HCT116 (cell line): ENCODE results near the gene RNU6-7. TPM values are rescaled to one million over a fixed set of nuclear protein-coding genes. Genes with fewer than 3 reads are reported as not detected.

Experiments used
- ATAC-seq: fragments of 200-7000 bp; cut with Tn5 transposase; 2 replicates; pipeline ENCODE4 v1.9.1; 2020; ENCODE audit warnings: mild to moderate bottlenecking, moderate library complexity
- BruUV-seq: library from RNA; stranded (reverse); fragments of 400-500 nt; replicated peaks from 2 replicates; lab custom pipeline; 2021; lab: Mats Ljungman, UMichigan
- CTCF ChIA-PET: fragments of 300-600 bp; sonication (Branson Sonifier 250); formaldehyde crosslinking; loops from one replicate; lab custom pipeline; 2021; ENCODE audit warnings: antibody characterized with exemption; lab: Charles Lee
- POLR2A ChIA-PET: fragments of 300-600, 350-600 bp; sonication (Branson Sonifier 250); formaldehyde crosslinking; loops from one replicate; lab custom pipeline; 2021; ENCODE audit warnings: antibody characterized with exemption; lab: Charles Lee
- RAD21 ChIA-PET, 2 experiments: fragments of 300-600 bp; sonication (Branson Sonifier 250); formaldehyde crosslinking; loops; one replicate each; lab custom pipeline; 2023; ENCODE audit warnings: low total read pairs in 2 of 2; ENCODE audit not compliant: uncharacterized antibody in 2 of 2, unreplicated experiment in 2 of 2, low non-redundant PET in 1 of 2; lab: Charles Lee
- DNase-seq: peaks from one replicate; pipeline ENCODE4 v3.0.0-alpha.2; 2010; ENCODE audit warnings: low read depth, low spot score
- H2AFZ ChIP-seq: fragments of 200-600 bp; shearing (Covaris generic), sonication (generic); 2 replicates; pipeline ENCODE4 v1.6.1; 2017; ENCODE audit warnings: low read depth, mixed run types, mixed read lengths, antibody characterized with exemption, low read length; ENCODE audit not compliant: poor library complexity, severe bottlenecking
- H3K27ac ChIP-seq: 2 replicates; pipeline ENCODE4 v1.5.1; 2012; ENCODE audit warnings: low read depth, low read length
- H3K27me3 ChIP-seq: fragments of 200-600 bp; sonication (generic); 2 replicates; pipeline ENCODE4 v1.6.1; 2016; ENCODE audit warnings: mixed run types, low read length, mixed read lengths; ENCODE audit not compliant: insufficient read depth
- H3K36me3 ChIP-seq, 2 experiments: fragments of 200-500 bp in 1 of 2; fragments of 200-600 bp in 1 of 2; sonication (Bioruptor generic) in 1 of 2; sonication (generic) in 1 of 2; 2 replicates each; pipeline versions ENCODE4 v1.5.1 to v1.6.1; 2014 to 2016; ENCODE audit warnings: low read length in 2 of 2, inconsistent platforms in 1 of 2, mixed read lengths in 1 of 2, mixed run types in 1 of 2; ENCODE audit not compliant: insufficient read depth in 2 of 2, control insufficient read depth in 1 of 2
- H3K4me1 ChIP-seq, 2 experiments: fragments of 200-600 bp in 1 of 2; sonication (generic) in 1 of 2; 2 replicates each; pipeline versions ENCODE4 v1.5.1 to v1.6.1; 2012 to 2017; ENCODE audit warnings: low read length in 2 of 2, inconsistent platforms in 1 of 2, mild to moderate bottlenecking in 1 of 2, mixed read lengths in 1 of 2, mixed run types in 1 of 2, moderate library complexity in 1 of 2; ENCODE audit not compliant: insufficient read depth in 2 of 2, control insufficient read depth in 1 of 2
- H3K4me2 ChIP-seq: fragments of 200-600 bp; sonication (generic); 2 replicates; pipeline ENCODE4 v1.6.1; 2017; ENCODE audit warnings: mixed run types, low read length, mixed read lengths
- H3K4me3 ChIP-seq, 2 experiments: fragments of 200-600 bp in 1 of 2; sonication (generic) in 1 of 2; replicated peaks in 1 of 2; 2 replicates each; pipeline ENCODE4 v1.5.1; 2011 to 2016; ENCODE audit warnings: low read length in 2 of 2, control low read depth in 1 of 2, low read depth in 1 of 2, mild to moderate bottlenecking in 1 of 2, mixed read lengths in 1 of 2, mixed run types in 1 of 2
- H3K79me2 ChIP-seq: fragments of 200-600 bp; sonication (generic); 2 replicates; pipeline ENCODE4 v1.6.1; 2017; ENCODE audit warnings: mild to moderate bottlenecking, mixed run types, low read length, moderate library complexity, mixed read lengths; ENCODE audit not compliant: insufficient read depth
- H3K9ac ChIP-seq: fragments of 200-600 bp; sonication (generic); 2 replicates; pipeline ENCODE4 v1.6.1; 2016; ENCODE audit warnings: low read length, mixed read lengths
- H3K9me2 ChIP-seq: fragments of 200-600 bp; sonication (generic), shearing (Covaris generic); 2 replicates; pipeline ENCODE4 v1.6.1; 2017; ENCODE audit warnings: mixed run types, mild to moderate bottlenecking, moderate library complexity; ENCODE audit not compliant: insufficient read depth
- H3K9me3 ChIP-seq, 2 experiments: fragments of 200-500 bp in 1 of 2; fragments of 200-600 bp in 1 of 2; sonication (Bioruptor generic) in 1 of 2; sonication (generic) in 1 of 2; 2 replicates each; pipeline ENCODE4 v1.6.1; 2014 to 2017; ENCODE audit warnings: low read length in 2 of 2, mixed read lengths in 2 of 2, inconsistent platforms in 1 of 2, low read depth in 1 of 2, mild to moderate bottlenecking in 1 of 2, mixed run types in 1 of 2, moderate library complexity in 1 of 2; ENCODE audit not compliant: control insufficient read depth in 1 of 2, insufficient read depth in 1 of 2
- H4K20me1 ChIP-seq: fragments of 200-600 bp; sonication (generic), shearing (Covaris generic); 2 replicates; pipeline ENCODE4 v1.6.1; 2017; ENCODE audit warnings: mixed run types, mild to moderate bottlenecking, moderate library complexity; ENCODE audit not compliant: insufficient read depth
- CBX3 ChIP-seq: IDR thresholded peaks from 2 replicates; pipeline ENCODE4 v1.6.1; 2012; ENCODE audit warnings: low read depth
- CEBPB ChIP-seq: IDR thresholded peaks from 2 replicates; pipeline ENCODE4 v1.6.1; 2012; ENCODE audit warnings: low read depth
- EGR1 ChIP-seq: IDR thresholded peaks from 2 replicates; pipeline ENCODE4 v1.6.1; 2012; ENCODE audit warnings: low read depth
- ELF1 ChIP-seq: IDR thresholded peaks from 2 replicates; pipeline ENCODE4 v1.6.1; 2012; ENCODE audit warnings: low read depth, borderline replicate concordance
- EZH2phosphoT487 ChIP-seq: fragments of 200-600 bp; IDR thresholded peaks from 2 replicates; pipeline ENCODE4 v1.6.1; 2018; ENCODE audit warnings: antibody characterized with exemption, borderline replicate concordance
- FOSL1 ChIP-seq: IDR thresholded peaks from 2 replicates; pipeline ENCODE4 v1.6.1; 2012; ENCODE audit warnings: low read depth
- JUND ChIP-seq: IDR thresholded peaks from 2 replicates; pipeline ENCODE4 v1.6.1; 2012
- MAX ChIP-seq: IDR thresholded peaks from 2 replicates; pipeline ENCODE4 v1.6.1; 2012
- POLR2AphosphoS5 ChIP-seq: IDR thresholded peaks from 2 replicates; pipeline ENCODE4 v1.6.1; 2011; ENCODE audit warnings: mild to moderate bottlenecking, low read depth, low read length, moderate library complexity
- RAD21 ChIP-seq: IDR thresholded peaks from 2 replicates; pipeline ENCODE4 v1.6.1; 2012; ENCODE audit warnings: low read depth, mild to moderate bottlenecking
- SIN3A ChIP-seq: IDR thresholded peaks from 2 replicates; pipeline ENCODE4 v1.6.1; 2012; ENCODE audit warnings: low read depth
- SP1 ChIP-seq: IDR thresholded peaks from 2 replicates; pipeline ENCODE4 v1.6.1; 2012; ENCODE audit warnings: low read depth
- SRF ChIP-seq: IDR thresholded peaks from 2 replicates; pipeline ENCODE4 v1.6.1; 2012; ENCODE audit warnings: low read depth
- TCF7L2 ChIP-seq: IDR thresholded peaks from 2 replicates; pipeline ENCODE4 v1.7.0; 2011; ENCODE audit warnings: borderline replicate concordance, inconsistent platforms; ENCODE audit not compliant: insufficient read depth, insufficient read length; ENCODE audit errors: extremely low read depth
- ZFX ChIP-seq: fragments of 450-650 bp; IDR thresholded peaks from 2 replicates; pipeline ENCODE4 v1.6.1; 2017
- ZNF274 ChIP-seq: fragments of 200-500 bp; sonication (Bioruptor generic); IDR thresholded peaks from 2 replicates; pipeline ENCODE4 v1.6.1; 2014; ENCODE audit warnings: mild to moderate bottlenecking, low read depth, low read length, inconsistent platforms
- intact Hi-C: fragments of 100-400 bp; cut with micrococcal nuclease; formaldehyde crosslinking; loops from 2 replicates; pipeline ENCODE4 v1.10.0; 2022
- total RNA-seq: library from RNA; stranded (reverse); gene quantifications from one replicate; pipeline ENCODE4 v1.2.1, GENCODE V29; 2021; ENCODE audit not compliant: unreplicated experiment
- TF ChIP-seq, protein P1 (sequence below): IDR thresholded peaks from 2 replicates; pipeline ENCODE4 v1.6.1; 2011; ENCODE audit warnings: mild to moderate bottlenecking, low read length, moderate library complexity; ENCODE audit not compliant: insufficient replicate concordance; ENCODE audit errors: extremely low read depth
- TF ChIP-seq, protein P2 (sequence below): IDR thresholded peaks from 2 replicates; pipeline ENCODE4 v1.6.1; 2012; ENCODE audit warnings: low read depth
- TF ChIP-seq, protein P3 (sequence below), 3 experiments: fragments of 200-600 bp in 1 of 3; sonication (generic) in 1 of 3; IDR thresholded peaks in 2 of 3; conservative IDR thresholded peaks in 1 of 3; 2 replicates each; pipeline ENCODE4 v1.5.1; 2012 to 2017; ENCODE audit warnings: low read depth in 2 of 3, low read length in 2 of 3, antibody characterized with exemption in 1 of 3, borderline replicate concordance in 1 of 3, control low read depth in 1 of 3, mild to moderate bottlenecking in 1 of 3, mixed read lengths in 1 of 3, mixed run types in 1 of 3, moderate library complexity in 1 of 3; ENCODE audit not compliant: insufficient read depth in 1 of 3
- TF ChIP-seq, protein P4 (sequence below): IDR thresholded peaks from 2 replicates; pipeline ENCODE4 v1.6.1; 2012

The RNU6-7 gene
- total RNA-seq, 1 experiment from 2014 or later, result not detected

- Histone ChIP-seq H3K27ac (no peak overlapping the region; the same call in 1 of the 2 replicates), H3K4me1 (peaks cover 26 to 57% of the 10 kb centered on the region in 2 experiments), H3K36me3 (no peaks in the 10 kb centered on the region; a peak in 1 of 4 replicates), H3K9ac (no peak overlapping the region), H3K9me3 (no peaks in the 10 kb centered on the region), H3K9me2 (no peaks in the 10 kb centered on the region; the same call in 1 of the 2 replicates), H4K20me1 (no peaks in the 10 kb centered on the region), H3K27me3 (no peaks in the 10 kb centered on the region), H3K79me2 (no peaks in the 10 kb centered on the region), H2AFZ (no peak overlapping the region), H3K4me3 (peak overlapping the region in 1 of 2 experiments; percentile 15; a peak in 1 of 4 replicates), H3K4me2 (peak overlapping the region; percentile 59)
- no TSS peak for BruUV-seq
- TF ChIP-seq ELF1 (no peak), ZNF274 (no peak), CEBPB (peak; percentile 11; the same call in 1 of the 2 replicates), CBX3 (peak; percentile 25; the same call in 1 of the 2 replicates), SIN3A (no peak), EGR1 (no peak), SRF (no peak), RAD21 (peak; percentile 37; the same call in 1 of the 2 replicates), ZFX (no peak), TCF7L2 (no peak), SP1 (no peak), MAX (no peak), POLR2AphosphoS5 (no peak), EZH2phosphoT487 (no peak), JUND (peak; percentile 62), FOSL1 (peak; percentile 67)
- TF ChIP-seq, protein P1, sequence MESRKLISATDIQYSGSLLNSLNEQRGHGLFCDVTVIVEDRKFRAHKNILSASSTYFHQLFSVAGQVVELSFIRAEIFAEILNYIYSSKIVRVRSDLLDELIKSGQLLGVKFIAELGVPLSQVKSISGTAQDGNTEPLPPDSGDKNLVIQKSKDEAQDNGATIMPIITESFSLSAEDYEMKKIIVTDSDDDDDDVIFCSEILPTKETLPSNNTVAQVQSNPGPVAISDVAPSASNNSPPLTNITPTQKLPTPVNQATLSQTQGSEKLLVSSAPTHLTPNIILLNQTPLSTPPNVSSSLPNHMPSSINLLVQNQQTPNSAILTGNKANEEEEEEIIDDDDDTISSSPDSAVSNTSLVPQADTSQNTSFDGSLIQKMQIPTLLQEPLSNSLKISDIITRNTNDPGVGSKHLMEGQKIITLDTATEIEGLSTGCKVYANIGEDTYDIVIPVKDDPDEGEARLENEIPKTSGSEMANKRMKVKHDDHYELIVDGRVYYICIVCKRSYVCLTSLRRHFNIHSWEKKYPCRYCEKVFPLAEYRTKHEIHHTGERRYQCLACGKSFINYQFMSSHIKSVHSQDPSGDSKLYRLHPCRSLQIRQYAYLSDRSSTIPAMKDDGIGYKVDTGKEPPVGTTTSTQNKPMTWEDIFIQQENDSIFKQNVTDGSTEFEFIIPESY, result no peak
- TF ChIP-seq, protein P2, sequence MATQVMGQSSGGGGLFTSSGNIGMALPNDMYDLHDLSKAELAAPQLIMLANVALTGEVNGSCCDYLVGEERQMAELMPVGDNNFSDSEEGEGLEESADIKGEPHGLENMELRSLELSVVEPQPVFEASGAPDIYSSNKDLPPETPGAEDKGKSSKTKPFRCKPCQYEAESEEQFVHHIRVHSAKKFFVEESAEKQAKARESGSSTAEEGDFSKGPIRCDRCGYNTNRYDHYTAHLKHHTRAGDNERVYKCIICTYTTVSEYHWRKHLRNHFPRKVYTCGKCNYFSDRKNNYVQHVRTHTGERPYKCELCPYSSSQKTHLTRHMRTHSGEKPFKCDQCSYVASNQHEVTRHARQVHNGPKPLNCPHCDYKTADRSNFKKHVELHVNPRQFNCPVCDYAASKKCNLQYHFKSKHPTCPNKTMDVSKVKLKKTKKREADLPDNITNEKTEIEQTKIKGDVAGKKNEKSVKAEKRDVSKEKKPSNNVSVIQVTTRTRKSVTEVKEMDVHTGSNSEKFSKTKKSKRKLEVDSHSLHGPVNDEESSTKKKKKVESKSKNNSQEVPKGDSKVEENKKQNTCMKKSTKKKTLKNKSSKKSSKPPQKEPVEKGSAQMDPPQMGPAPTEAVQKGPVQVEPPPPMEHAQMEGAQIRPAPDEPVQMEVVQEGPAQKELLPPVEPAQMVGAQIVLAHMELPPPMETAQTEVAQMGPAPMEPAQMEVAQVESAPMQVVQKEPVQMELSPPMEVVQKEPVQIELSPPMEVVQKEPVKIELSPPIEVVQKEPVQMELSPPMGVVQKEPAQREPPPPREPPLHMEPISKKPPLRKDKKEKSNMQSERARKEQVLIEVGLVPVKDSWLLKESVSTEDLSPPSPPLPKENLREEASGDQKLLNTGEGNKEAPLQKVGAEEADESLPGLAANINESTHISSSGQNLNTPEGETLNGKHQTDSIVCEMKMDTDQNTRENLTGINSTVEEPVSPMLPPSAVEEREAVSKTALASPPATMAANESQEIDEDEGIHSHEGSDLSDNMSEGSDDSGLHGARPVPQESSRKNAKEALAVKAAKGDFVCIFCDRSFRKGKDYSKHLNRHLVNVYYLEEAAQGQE, result no peak
- TF ChIP-seq, protein P3, sequence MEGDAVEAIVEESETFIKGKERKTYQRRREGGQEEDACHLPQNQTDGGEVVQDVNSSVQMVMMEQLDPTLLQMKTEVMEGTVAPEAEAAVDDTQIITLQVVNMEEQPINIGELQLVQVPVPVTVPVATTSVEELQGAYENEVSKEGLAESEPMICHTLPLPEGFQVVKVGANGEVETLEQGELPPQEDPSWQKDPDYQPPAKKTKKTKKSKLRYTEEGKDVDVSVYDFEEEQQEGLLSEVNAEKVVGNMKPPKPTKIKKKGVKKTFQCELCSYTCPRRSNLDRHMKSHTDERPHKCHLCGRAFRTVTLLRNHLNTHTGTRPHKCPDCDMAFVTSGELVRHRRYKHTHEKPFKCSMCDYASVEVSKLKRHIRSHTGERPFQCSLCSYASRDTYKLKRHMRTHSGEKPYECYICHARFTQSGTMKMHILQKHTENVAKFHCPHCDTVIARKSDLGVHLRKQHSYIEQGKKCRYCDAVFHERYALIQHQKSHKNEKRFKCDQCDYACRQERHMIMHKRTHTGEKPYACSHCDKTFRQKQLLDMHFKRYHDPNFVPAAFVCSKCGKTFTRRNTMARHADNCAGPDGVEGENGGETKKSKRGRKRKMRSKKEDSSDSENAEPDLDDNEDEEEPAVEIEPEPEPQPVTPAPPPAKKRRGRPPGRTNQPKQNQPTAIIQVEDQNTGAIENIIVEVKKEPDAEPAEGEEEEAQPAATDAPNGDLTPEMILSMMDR (IDR thresholded peaks at IDR 0.05 in 2 of 3, conservative IDR thresholded peaks at IDR 0.05 in 1 of 3; ENCODE audit: borderline replicate concordance in 1 of 3, insufficient read depth in 1 of 3, low read depth in 2 of 3, low read length in 2 of 3), result peak in 2 of 3 experiments; percentile 11 to 23; a peak in 2 of 6 replicates
- TF ChIP-seq, protein P4, sequence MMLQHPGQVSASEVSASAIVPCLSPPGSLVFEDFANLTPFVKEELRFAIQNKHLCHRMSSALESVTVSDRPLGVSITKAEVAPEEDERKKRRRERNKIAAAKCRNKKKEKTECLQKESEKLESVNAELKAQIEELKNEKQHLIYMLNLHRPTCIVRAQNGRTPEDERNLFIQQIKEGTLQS, result no peak
- CTCF ChIA-PET, result no interaction called here
- ATAC-seq (no peak), DNase-seq (no peak)
- POLR2A ChIA-PET, result no interaction called here
- intact Hi-C loops, result no loop called here
- RAD21 ChIA-PET, result interaction anchor here in 1 of 2 experiments (0.6 kb wide), 1 partner anchor 49 kb away, joined by 3 read pairs; no protein-coding TSS in a partner anchor
These were observed 4.1 kb downstream of the RNU6-7 start for GRCh38 chr14:32205984-32206383.
